H1 (cell line): ENCODE measurements around the gene TCF7L2. TPM values are rescaled to one million over a fixed set of nuclear protein-coding genes. Genes with fewer than 3 reads are reported as not detected.

ENCODE experiments used
- CTCF ChIA-PET: fragments of 300-600 bp; sonication (Branson Sonifier 250); formaldehyde crosslinking; loops from one replicate; lab custom pipeline; 2021; ENCODE audit not compliant: partially characterized antibody; lab: Charles Lee
- POLR2A ChIA-PET: fragments of 300-600 bp; sonication (Branson Sonifier 250); formaldehyde crosslinking; loops from one replicate; lab custom pipeline; 2021; ENCODE audit warnings: inconsistent platforms; ENCODE audit not compliant: partially characterized antibody; lab: Charles Lee
- DNase-seq, 2 experiments: peaks; one replicate each; pipeline versions ENCODE4 v3.0.0 to v3.0.0-alpha.2; 2010 to 2022; ENCODE audit warnings: low spot score in 2 of 2, low read depth in 1 of 2, mixed read lengths in 1 of 2
- FAIRE-seq: peaks from 2 replicates; lab custom pipeline; 2011; peaks lifted over from hg19 to GRCh38; lab: Jason Lieb, UNC
- H2AFZ ChIP-seq: 2 replicates; pipeline ENCODE4 v1.8.1; 2012; ENCODE audit warnings: low read length, inconsistent platforms
- H2AK5ac ChIP-seq: 2 replicates; pipeline ENCODE4 v1.6.1; 2013; ENCODE audit warnings: low read depth, low read length
- H2BK120ac ChIP-seq: replicated peaks from 2 replicates; pipeline ENCODE3; 2013; ENCODE audit warnings: low read depth, low read length, inconsistent platforms
- H2BK12ac ChIP-seq: 2 replicates; pipeline ENCODE4 v1.6.1; 2013; ENCODE audit warnings: low read depth, low read length
- H2BK15ac ChIP-seq: 2 replicates; pipeline ENCODE4 v1.6.1; 2013; ENCODE audit warnings: low read length
- H2BK20ac ChIP-seq: 2 replicates; pipeline ENCODE4 v1.6.1; 2013; ENCODE audit warnings: low read length
- H2BK5ac ChIP-seq: 2 replicates; pipeline ENCODE4 v1.6.1; 2013; ENCODE audit warnings: low read depth, low read length
- H3K14ac ChIP-seq: 2 replicates; pipeline ENCODE4 v1.6.1; 2013; ENCODE audit warnings: inconsistent platforms; ENCODE audit not compliant: insufficient read length
- H3K18ac ChIP-seq: 2 replicates; pipeline ENCODE4 v1.6.1; 2013; ENCODE audit warnings: low read length; ENCODE audit errors: extremely low read depth
- H3K23ac ChIP-seq: 2 replicates; pipeline ENCODE4 v1.6.1; 2013; ENCODE audit warnings: inconsistent platforms; ENCODE audit not compliant: insufficient read length
- H3K23me2 ChIP-seq: 2 replicates; pipeline ENCODE4 v1.6.1; 2013; ENCODE audit warnings: low read depth, low read length
- H3K27ac ChIP-seq: 2 replicates; pipeline ENCODE4 v1.6.1; 2011; ENCODE audit warnings: low read depth, low read length, inconsistent platforms
- H3K27me3 ChIP-seq, 4 experiments: replicated peaks in 1 of 4; 1 replicate in 1 of 4; 2 replicates in 3 of 4; pipeline versions ENCODE4 v1.6.1 to v1.8.1; 2011 to 2013; ENCODE audit warnings: low read length in 3 of 4, mild to moderate bottlenecking in 3 of 4, inconsistent platforms in 2 of 4, mixed read lengths in 2 of 4, moderate library complexity in 1 of 4; ENCODE audit not compliant: control insufficient read depth in 3 of 4, insufficient read depth in 3 of 4; ENCODE audit errors: extremely low read depth in 1 of 4
- H3K36me3 ChIP-seq, 4 experiments: 2 replicates each; pipeline versions ENCODE4 v1.6.1 to v1.8.1; 2011 to 2013; ENCODE audit warnings: mild to moderate bottlenecking in 4 of 4, low read length in 3 of 4, moderate library complexity in 2 of 4, control low read depth in 1 of 4, inconsistent platforms in 1 of 4; ENCODE audit not compliant: insufficient read depth in 4 of 4, control insufficient read depth in 2 of 4
- H3K4ac ChIP-seq: replicated peaks from 2 replicates; pipeline ENCODE3; 2013; ENCODE audit warnings: low read length, low read depth, mixed read lengths, inconsistent platforms; ENCODE audit not compliant: insufficient read length
- H3K4me1 ChIP-seq, 4 experiments: replicated peaks in 1 of 4; 1 replicate in 1 of 4; 2 replicates in 3 of 4; pipeline versions ENCODE4 v1.6.1 to v1.8.1; 2011 to 2013; ENCODE audit warnings: low read length in 3 of 4, inconsistent platforms in 2 of 4, mixed read lengths in 1 of 4; ENCODE audit not compliant: insufficient read depth in 4 of 4, control insufficient read depth in 3 of 4
- H3K4me2 ChIP-seq, 2 experiments: 2 replicates each; pipeline versions ENCODE4 v1.6.1 to v1.8.1; 2011 to 2013; ENCODE audit warnings: low read depth in 2 of 2, low read length in 2 of 2, control low read depth in 1 of 2, inconsistent platforms in 1 of 2, mild to moderate bottlenecking in 1 of 2; ENCODE audit not compliant: insufficient read depth in 1 of 2
- H3K4me3 ChIP-seq, 4 experiments: fragments of 200-600, 300-600 bp in 1 of 4; sonication (generic), shearing (Covaris generic), sonication (Bioruptor Twin) in 1 of 4; 2 replicates each; pipeline versions ENCODE4 v1.5.1 to v1.8.1; 2011 to 2016; ENCODE audit warnings: low read length in 4 of 4, low read depth in 3 of 4, control low read depth in 2 of 4, inconsistent platforms in 2 of 4, mild to moderate bottlenecking in 2 of 4, mixed read lengths in 1 of 4, moderate library complexity in 1 of 4; ENCODE audit not compliant: insufficient read depth in 2 of 4; ENCODE audit errors: extremely low read depth in 1 of 4
- H3K56ac ChIP-seq: replicated peaks from 2 replicates; pipeline ENCODE3; 2013; ENCODE audit warnings: low read depth, mild to moderate bottlenecking, mixed read lengths, low read length, inconsistent platforms; ENCODE audit not compliant: insufficient read length
- H3K79me1 ChIP-seq: 2 replicates; pipeline ENCODE4 v1.6.1; 2013; ENCODE audit warnings: low read depth, low read length, control low read depth
- H3K79me2 ChIP-seq, 2 experiments: 2 replicates each; pipeline versions ENCODE4 v1.6.1 to v1.8.1; 2012 to 2013; ENCODE audit warnings: low read length in 2 of 2, mild to moderate bottlenecking in 2 of 2, inconsistent platforms in 1 of 2; ENCODE audit not compliant: insufficient read depth in 2 of 2, control insufficient read depth in 1 of 2
- H3K9ac ChIP-seq, 4 experiments: replicated peaks in 1 of 4; 1 replicate in 1 of 4; 2 replicates in 3 of 4; pipeline versions ENCODE4 v1.6.1 to v1.8.1; 2011 to 2013; ENCODE audit warnings: low read depth in 3 of 4, low read length in 3 of 4, control low read depth in 2 of 4, mild to moderate bottlenecking in 2 of 4, moderate library complexity in 2 of 4, inconsistent platforms in 1 of 4; ENCODE audit errors: extremely low read depth in 1 of 4
- H3K9me3 ChIP-seq, 2 experiments: 2 replicates each; pipeline versions ENCODE4 v1.6.1 to v1.8.1; 2012 to 2013; ENCODE audit warnings: mild to moderate bottlenecking in 2 of 2, moderate library complexity in 2 of 2, control low read depth in 1 of 2, inconsistent platforms in 1 of 2, low read depth in 1 of 2, low read length in 1 of 2, mixed read lengths in 1 of 2; ENCODE audit not compliant: insufficient read depth in 2 of 2
- H4K20me1 ChIP-seq, 2 experiments: replicated peaks in 1 of 2; 2 replicates each; pipeline versions ENCODE3 to v1.8.1; 2011 to 2013; ENCODE audit warnings: inconsistent platforms in 2 of 2, low read length in 2 of 2, mild to moderate bottlenecking in 1 of 2; ENCODE audit not compliant: insufficient read depth in 2 of 2, control insufficient read depth in 1 of 2
- H4K5ac ChIP-seq: 2 replicates; pipeline ENCODE4 v1.6.1; 2013; ENCODE audit warnings: low read length, low read depth, mixed read lengths, inconsistent platforms; ENCODE audit not compliant: insufficient read length
- H4K8ac ChIP-seq: 2 replicates; pipeline ENCODE4 v1.8.0; 2013; ENCODE audit warnings: mild to moderate bottlenecking, moderate library complexity, low read length, inconsistent platforms; ENCODE audit not compliant: insufficient read depth; ENCODE audit errors: extremely low read depth
- H4K91ac ChIP-seq: replicated peaks from 2 replicates; pipeline ENCODE3; 2013; ENCODE audit warnings: low read length, mixed read lengths, inconsistent platforms; ENCODE audit not compliant: insufficient read length
- MAFK ChIP-seq: IDR thresholded peaks from 2 replicates; pipeline ENCODE4 v1.6.1; 2012; ENCODE audit warnings: low read depth, mild to moderate bottlenecking, improper control_type of control experiment, low read length
- WGBS, 2 experiments: shearing (Covaris generic) in 1 of 2; methylation state at CpG; one replicate each; pipeline versions ENCODE4 v1.1.6 to v1.1.7; 2013 to 2015; ENCODE audit warnings: low lambda C conversion rate in 2 of 2, mixed read lengths in 2 of 2, inconsistent platforms in 1 of 2, low coverage in 1 of 2, missing lambda C conversion rate in 1 of 2; ENCODE audit not compliant: insufficient replicate concordance in 2 of 2, insufficient coverage in 1 of 2, insufficient read length in 1 of 2; ENCODE audit errors: extremely low coverage in 1 of 2, missing lambda C conversion rate in 1 of 2; 5-methylcytosine and 5-hydroxymethylcytosine counted together
- polyA plus RNA-seq, 7 experiments: library from polyadenylated mRNA; depleted of rRNA in 3 of 7; stranded (reverse) in 5 of 7; unstranded in 2 of 7; fragments of >200 nt in 5 of 7; fragments of 200-250 nt in 2 of 7; gene quantifications; 1 replicate in 5 of 7; 2 replicates in 1 of 7; 4 replicates in 1 of 7; pipeline versions ENCODE4 v1.2.1 to v1.2.3, GENCODE V29; 2011 to 2013; ENCODE audit warnings: missing spikeins in 2 of 7, mixed read lengths in 2 of 7
- total RNA-seq: library from RNA; stranded (reverse); fragmentation: NEBNext Ultra II Directional; extraction: Animal tissue kit (Norgen Biotek cat#: 25700); gene quantifications from 2 replicates; pipeline ENCODE4 v1.2.1, GENCODE V29; 2021

TCF7L2 gene
- total and polyA plus RNA-seq, 2 of the 8 experiments (the other 6 are each of a cell fraction or from before 2014, with no cell fraction given): 33.9 to 67.3 TPM

- H4K20me1 ChIP-seq: peaks cover 11 to 12% of the 10 kb centered on the region in 2 experiments
- H2BK120ac ChIP-seq: no peak overlapping the region
- peaks cover 0 to 97% of the 10 kb centered on the region in 2 experiments; a peak in 3 of 4 replicates for H3K79me2 ChIP-seq
- H3K4me3 ChIP-seq: no peak overlapping the region
- no peak overlapping the region for H3K23ac ChIP-seq
- H3K79me1 ChIP-seq: peaks cover 4% of the 10 kb centered on the region
- POLR2A ChIA-PET: no interaction called here
- no peaks in the 10 kb centered on the region for H3K27me3 ChIP-seq
- no peak overlapping the region for H2BK5ac ChIP-seq
- no peak overlapping the region for H2AFZ ChIP-seq
- TF ChIP-seq MAFK: no peak
- TF ChIP-seq, all 59 proteins: peak for 0
- no peak for DNase-seq
- Histone ChIP-seq H3K56ac (no peak overlapping the region), H3K9ac (no peak overlapping the region), H4K91ac (no peak overlapping the region), H4K8ac (no peak overlapping the region), H2BK20ac (no peak overlapping the region), H3K27ac (no peak overlapping the region), H3K36me3 (no peaks in the 10 kb centered on the region), H3K14ac (no peak overlapping the region), H3K9me3 (no peaks in the 10 kb centered on the region), H2AK5ac (no peak overlapping the region), H3K4me1 (peaks cover 5 to 19% (median 16%) of the 10 kb centered on the region in 4 experiments; a peak in 5 of 7 replicates), H3K18ac (no peak overlapping the region), H3K4me2 (no peak overlapping the region), H2BK12ac (no peak overlapping the region), H2BK15ac (no peak overlapping the region), H3K23me2 (no peaks in the 10 kb centered on the region), H3K4ac (no peak overlapping the region), H4K5ac (no peak overlapping the region)
- CTCF ChIA-PET: no interaction called here
- WGBS, 2 experiments: 92% methylated on average over 15 of the region's 15 CpGs; no CpG with 5 or more reads in 1 of the 2 experiments
- no peak for FAIRE-seq
These were observed 168.8 kb downstream of the TCF7L2 start for GRCh38 chr10:113118882-113119281.
